ENCODE measurements around the gene CRCP. TPM values are rescaled to one million over a fixed set of nuclear protein-coding genes. Genes with fewer than 3 reads are reported as not detected.

CRCP gene
- total and polyA plus RNA-seq, 2 of the 13 experiments (the other 11 are each of a cell fraction or from before 2014, with no cell fraction given): 22.7 to 31.0 TPM

DNA sequence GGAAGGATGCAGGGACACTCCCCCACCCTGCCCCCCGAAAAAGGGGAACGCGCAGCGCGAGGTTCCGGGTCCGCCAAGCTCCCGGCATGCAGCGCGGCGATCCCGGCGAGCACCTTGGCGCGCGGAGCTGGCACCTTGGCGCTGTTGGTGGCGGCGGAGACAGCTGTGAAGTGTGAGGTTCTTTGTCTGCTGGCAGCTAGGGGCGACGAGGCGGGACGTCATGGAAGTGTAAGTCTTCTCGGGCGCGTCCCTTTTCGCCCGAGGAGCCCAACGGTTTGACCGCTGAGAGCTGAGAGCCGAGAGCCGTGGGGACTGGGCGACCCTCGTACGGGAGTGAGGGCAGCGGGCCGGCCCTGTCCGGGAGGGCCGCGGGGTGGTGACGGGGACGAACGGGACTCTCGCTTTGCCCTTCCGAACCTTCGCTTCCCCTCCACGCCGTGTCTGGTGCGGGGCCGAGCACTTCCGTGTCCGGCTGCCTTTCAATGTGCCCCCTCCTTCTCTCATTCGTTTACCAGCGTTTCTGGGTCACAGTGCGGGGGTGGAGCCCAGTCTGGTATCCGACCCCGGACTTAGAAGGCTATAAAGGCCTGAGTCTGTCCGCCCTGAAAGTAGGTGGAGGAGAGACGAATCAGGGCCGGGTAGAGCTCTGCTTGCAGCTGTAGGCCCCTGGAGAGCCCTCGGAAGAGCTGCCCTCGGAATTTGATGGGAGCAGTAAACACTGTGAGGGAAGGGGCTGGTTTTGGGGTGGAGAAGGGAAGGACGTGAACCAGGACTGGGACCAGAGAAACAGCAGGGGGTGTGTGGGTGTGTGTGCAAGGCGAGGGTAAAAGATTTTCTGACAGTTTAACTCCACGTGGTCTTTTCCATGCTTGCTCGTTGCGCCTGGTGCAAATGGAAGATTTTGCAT is at the start of gene CRCP (continued):
- TF ChIP-seq ZBED4 (CRISPR knock-in tag; IDR thresholded peaks at IDR 0.05; ENCODE audit: borderline replicate concordance) (peak; percentile 23; the same call in 1 of the 2 replicates), REPIN1 (CRISPR knock-in tag; IDR thresholded peaks at IDR 0.05; ENCODE audit: borderline replicate concordance, low read depth) (peak; percentile 70), HOMEZ (CRISPR knock-in tag; IDR thresholded peaks at IDR 0.05; ENCODE audit: low read depth) (no peak), ZNF34 (CRISPR knock-in tag; IDR thresholded peaks at IDR 0.05; ENCODE audit: borderline replicate concordance) (peak; percentile 80; the same call in 1 of the 2 replicates), SRF (IDR thresholded peaks at IDR 0.05; ENCODE audit: low read depth, low read length) (0 out of 2 replicates have a peak, but pooled peaks have one; percentile 42), ZSCAN29 (CRISPR knock-in tag; conservative IDR thresholded peaks at IDR 0.05) (0 out of 2 replicates have a peak, but pooled peaks have one; percentile 54), ZBTB7B (CRISPR knock-in tag; IDR thresholded peaks at IDR 0.05) (peak; percentile 62; the same call in 1 of the 2 replicates), ZNF484 (CRISPR knock-in tag; IDR thresholded peaks at IDR 0.05; ENCODE audit: borderline replicate concordance, low read depth) (no peak), MEIS2 (CRISPR knock-in tag; IDR thresholded peaks at IDR 0.05) (no peak), TCF7 (IDR thresholded peaks at IDR 0.05; ENCODE audit: low read depth) (no peak), CENPBD1 (CRISPR knock-in tag; IDR thresholded peaks at IDR 0.05; ENCODE audit: borderline replicate concordance, low read depth) (no peak), ZSCAN21 (CRISPR knock-in tag; IDR thresholded peaks at IDR 0.05; ENCODE audit: borderline replicate concordance) (peak; percentile 65; the same call in 1 of the 2 replicates), SNRNP70 (IDR thresholded peaks at IDR 0.05; ENCODE audit: low read depth, low read length) (no peak), ZNF577 (CRISPR knock-in tag; IDR thresholded peaks at IDR 0.05; ENCODE audit: borderline replicate concordance, low read depth) (no peak), ZNF317 (CRISPR knock-in tag; IDR thresholded peaks at IDR 0.05) (peak; percentile 58)
- TF ChIP-seq, protein P1, sequence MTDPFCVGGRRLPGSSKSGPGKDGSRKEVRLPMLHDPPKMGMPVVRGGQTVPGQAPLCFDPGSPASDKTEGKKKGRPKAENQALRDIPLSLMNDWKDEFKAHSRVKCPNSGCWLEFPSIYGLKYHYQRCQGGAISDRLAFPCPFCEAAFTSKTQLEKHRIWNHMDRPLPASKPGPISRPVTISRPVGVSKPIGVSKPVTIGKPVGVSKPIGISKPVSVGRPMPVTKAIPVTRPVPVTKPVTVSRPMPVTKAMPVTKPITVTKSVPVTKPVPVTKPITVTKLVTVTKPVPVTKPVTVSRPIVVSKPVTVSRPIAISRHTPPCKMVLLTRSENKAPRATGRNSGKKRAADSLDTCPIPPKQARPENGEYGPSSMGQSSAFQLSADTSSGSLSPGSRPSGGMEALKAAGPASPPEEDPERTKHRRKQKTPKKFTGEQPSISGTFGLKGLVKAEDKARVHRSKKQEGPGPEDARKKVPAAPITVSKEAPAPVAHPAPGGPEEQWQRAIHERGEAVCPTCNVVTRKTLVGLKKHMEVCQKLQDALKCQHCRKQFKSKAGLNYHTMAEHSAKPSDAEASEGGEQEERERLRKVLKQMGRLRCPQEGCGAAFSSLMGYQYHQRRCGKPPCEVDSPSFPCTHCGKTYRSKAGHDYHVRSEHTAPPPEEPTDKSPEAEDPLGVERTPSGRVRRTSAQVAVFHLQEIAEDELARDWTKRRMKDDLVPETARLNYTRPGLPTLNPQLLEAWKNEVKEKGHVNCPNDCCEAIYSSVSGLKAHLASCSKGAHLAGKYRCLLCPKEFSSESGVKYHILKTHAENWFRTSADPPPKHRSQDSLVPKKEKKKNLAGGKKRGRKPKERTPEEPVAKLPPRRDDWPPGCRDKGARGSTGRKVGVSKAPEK (CRISPR knock-in tag; IDR thresholded peaks at IDR 0.05; ENCODE audit: borderline replicate concordance): 0 out of 2 replicates have a peak, but pooled peaks have one; percentile 70
- TF ChIP-seq, protein P2, sequence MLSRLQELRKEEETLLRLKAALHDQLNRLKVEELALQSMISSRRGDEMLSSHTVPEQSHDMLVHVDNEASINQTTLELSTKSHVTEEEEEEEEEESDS (CRISPR knock-in tag; IDR thresholded peaks at IDR 0.05; ENCODE audit: borderline replicate concordance): no peak
- TF ChIP-seq, protein P3, sequence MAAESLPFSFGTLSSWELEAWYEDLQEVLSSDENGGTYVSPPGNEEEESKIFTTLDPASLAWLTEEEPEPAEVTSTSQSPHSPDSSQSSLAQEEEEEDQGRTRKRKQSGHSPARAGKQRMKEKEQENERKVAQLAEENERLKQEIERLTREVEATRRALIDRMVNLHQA (CRISPR knock-in tag; IDR thresholded peaks at IDR 0.05): no peak

Measured in HepG2 (cell line).